Peyer's patch (tissue), 4 donors: Measurements from ENCODE around the gene DGKH. TPM values are rescaled to one million over a fixed set of nuclear protein-coding genes. Genes with fewer than 3 reads are reported as not detected.

Experiments used
- DNase-seq, 3 donors: peaks; one replicate each; pipeline ENCODE4 v3.0.0-alpha.2; 2017 to 2019
- H3K27ac ChIP-seq, 4 donors: fragments of 200-600 bp; sonication (generic); one replicate each; pipeline ENCODE4 v1.5.1; 2016 to 2019
- H3K27me3 ChIP-seq, 2 donors: fragments of 200-600 bp; sonication (generic); one replicate each; pipeline ENCODE4 v1.5.1; 2019
- H3K36me3 ChIP-seq, 3 donors: fragments of 200-600 bp; sonication (generic); one replicate each; pipeline ENCODE4 v1.5.1; 2016 to 2019
- H3K4me1 ChIP-seq, 4 donors: fragments of 200-600 bp; sonication (generic); one replicate each; pipeline ENCODE4 v1.5.1; 2016 to 2019
- H3K4me3 ChIP-seq, 4 donors: fragments of 200-600 bp; sonication (generic); 1 replicate in 3 of 4; 2 replicates in 1 of 4; pipeline ENCODE4 v1.5.1; 2016 to 2019; ENCODE audit warnings: mild to moderate bottlenecking in 1 of 4
- H3K9me3 ChIP-seq, 4 donors: fragments of 200-600 bp; sonication (generic); one replicate each; pipeline ENCODE4 v1.5.1; 2016 to 2019; ENCODE audit warnings: mild to moderate bottlenecking in 1 of 4
- POLR2A ChIP-seq, 2 donors: fragments of 450-650 bp; IDR thresholded peaks; one replicate each; pipeline ENCODE4 v1.5.1; 2017; ENCODE audit warnings: antibody characterized with exemption in 2 of 2, mild to moderate bottlenecking in 2 of 2, moderate library complexity in 2 of 2
- total RNA-seq, 4 donors: library from RNA; depleted of rRNA; stranded (reverse); fragments of >200 nt; gene quantifications; one replicate each; pipeline ENCODE4 v1.1.0, GENCODE V29; 2016
- TF ChIP-seq, protein P1 (sequence below), 6 experiments: fragments of 450-650 bp in 4 of 6; fragments of 200-600 bp in 2 of 6; sonication (generic) in 1 of 6; IDR thresholded peaks; one replicate each; pipeline ENCODE4 v1.5.1; 2017 to 2019; ENCODE audit warnings: antibody characterized with exemption in 6 of 6, mild to moderate bottlenecking in 3 of 6, moderate library complexity in 1 of 6

Gene DGKH
- total RNA-seq, 4 donors from 2014 or later: 9.5 to 30.5 (median 18.8) TPM

GRCh38 chr13:42057918-42058530, 9.6 kb downstream of the DGKH start:
- H3K27me3 ChIP-seq: no peaks in the 10 kb centered on the region
- H3K4me1 ChIP-seq: no peaks in the 10 kb centered on the region
- no peaks in the 10 kb centered on the region for H3K36me3 ChIP-seq
- no peak for DNase-seq
- H3K4me3 ChIP-seq: no peak overlapping the region
- no peaks in the 10 kb centered on the region for H3K9me3 ChIP-seq
- H3K27ac ChIP-seq: no peak overlapping the region
- TF ChIP-seq POLR2A (IDR thresholded peaks at IDR 0.05): no peak
- TF ChIP-seq, protein P1, sequence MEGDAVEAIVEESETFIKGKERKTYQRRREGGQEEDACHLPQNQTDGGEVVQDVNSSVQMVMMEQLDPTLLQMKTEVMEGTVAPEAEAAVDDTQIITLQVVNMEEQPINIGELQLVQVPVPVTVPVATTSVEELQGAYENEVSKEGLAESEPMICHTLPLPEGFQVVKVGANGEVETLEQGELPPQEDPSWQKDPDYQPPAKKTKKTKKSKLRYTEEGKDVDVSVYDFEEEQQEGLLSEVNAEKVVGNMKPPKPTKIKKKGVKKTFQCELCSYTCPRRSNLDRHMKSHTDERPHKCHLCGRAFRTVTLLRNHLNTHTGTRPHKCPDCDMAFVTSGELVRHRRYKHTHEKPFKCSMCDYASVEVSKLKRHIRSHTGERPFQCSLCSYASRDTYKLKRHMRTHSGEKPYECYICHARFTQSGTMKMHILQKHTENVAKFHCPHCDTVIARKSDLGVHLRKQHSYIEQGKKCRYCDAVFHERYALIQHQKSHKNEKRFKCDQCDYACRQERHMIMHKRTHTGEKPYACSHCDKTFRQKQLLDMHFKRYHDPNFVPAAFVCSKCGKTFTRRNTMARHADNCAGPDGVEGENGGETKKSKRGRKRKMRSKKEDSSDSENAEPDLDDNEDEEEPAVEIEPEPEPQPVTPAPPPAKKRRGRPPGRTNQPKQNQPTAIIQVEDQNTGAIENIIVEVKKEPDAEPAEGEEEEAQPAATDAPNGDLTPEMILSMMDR (IDR thresholded peaks at IDR 0.05): no peak

DNA sequence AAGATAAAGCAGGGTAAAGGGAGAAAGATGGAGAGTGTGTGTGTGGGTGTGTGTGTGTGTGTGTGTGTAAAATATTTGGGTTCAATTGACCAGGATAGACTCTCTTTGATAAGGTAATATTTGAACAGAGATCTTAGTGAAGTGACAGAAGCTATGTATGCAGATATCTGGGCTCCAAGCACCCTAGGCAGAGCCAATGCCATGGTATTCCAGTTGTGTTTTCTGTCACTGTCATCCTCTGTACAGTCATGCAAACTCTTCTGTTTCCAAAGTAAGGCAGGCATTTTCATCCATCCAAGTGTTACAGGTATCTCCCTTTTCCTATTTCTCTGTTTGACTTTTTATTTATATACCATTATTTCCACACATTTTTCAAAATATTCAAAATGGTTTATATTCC, 13.5 kb downstream of the DGKH start:
- H3K4me1 ChIP-seq: no peaks in the 10 kb centered on the region

DNA sequence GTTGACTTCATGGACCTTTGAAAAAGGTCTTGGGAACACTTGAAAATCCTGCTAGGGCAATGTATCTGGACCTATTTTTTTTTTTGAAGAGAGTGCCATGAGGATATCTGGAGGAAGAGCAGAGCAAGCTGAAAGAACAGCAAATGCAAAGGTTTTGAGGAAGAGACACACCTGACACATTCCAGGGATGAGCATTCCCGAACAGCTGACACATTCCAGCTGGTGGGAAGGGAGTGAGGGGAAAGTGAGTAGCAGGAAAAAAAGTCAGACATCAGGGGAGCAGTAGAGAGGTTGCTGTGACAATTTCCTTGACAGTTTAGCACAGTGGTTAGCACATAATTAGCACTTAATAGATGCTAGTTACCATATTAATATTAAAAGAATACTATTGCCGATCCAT, 14.7 kb downstream of the DGKH start:
- no peaks in the 10 kb centered on the region for H3K9me3 ChIP-seq
- no peaks in the 10 kb centered on the region for H3K36me3 ChIP-seq
- H3K4me1 ChIP-seq: no peaks in the 10 kb centered on the region
- H3K27me3 ChIP-seq: no peaks in the 10 kb centered on the region
- H3K27ac ChIP-seq: no peak overlapping the region
- TF ChIP-seq, protein P1 (IDR thresholded peaks at IDR 0.05): no peak
- no peak for TF ChIP-seq POLR2A (IDR thresholded peaks at IDR 0.05)
- no peak overlapping the region for H3K4me3 ChIP-seq
- no peak for DNase-seq

More for the DNA sequence above, 13.5 kb downstream of the DGKH start:
- DNase-seq: no peak
- no peaks in the 10 kb centered on the region for H3K36me3 ChIP-seq
- no peaks in the 10 kb centered on the region for H3K9me3 ChIP-seq
- H3K4me3 ChIP-seq: no peak overlapping the region
- TF ChIP-seq, protein P1 (IDR thresholded peaks at IDR 0.05): no peak
- TF ChIP-seq POLR2A (IDR thresholded peaks at IDR 0.05): no peak
- no peak overlapping the region for H3K27ac ChIP-seq
- H3K27me3 ChIP-seq: no peaks in the 10 kb centered on the region

DNA sequence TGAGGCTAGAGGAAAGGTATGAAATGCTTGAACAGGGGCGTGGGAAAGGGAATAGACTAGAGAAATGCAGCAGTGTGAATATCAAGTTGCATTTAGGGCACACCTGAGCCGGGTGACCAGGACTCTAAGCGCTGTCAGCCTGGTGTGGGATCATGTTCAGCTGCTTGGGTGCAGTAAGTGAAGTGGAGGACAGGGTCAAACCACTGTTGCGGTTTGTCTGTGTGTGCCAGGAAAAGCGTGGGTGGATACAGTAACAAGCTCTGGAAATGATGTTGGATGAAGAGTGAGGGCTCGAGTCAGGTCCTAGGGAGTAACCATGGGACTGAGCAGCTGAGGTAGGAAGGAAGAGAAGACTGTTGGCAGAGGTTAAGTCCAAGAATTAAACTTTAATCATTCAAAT, 15.8 kb downstream of the DGKH start:
- no peak for DNase-seq
- Histone ChIP-seq H3K27ac (no peak overlapping the region), H3K27me3 (no peaks in the 10 kb centered on the region), H3K4me1 (no peaks in the 10 kb centered on the region), H3K9me3 (no peaks in the 10 kb centered on the region), H3K36me3 (no peaks in the 10 kb centered on the region), H3K4me3 (no peak overlapping the region)
- TF ChIP-seq, protein P1 (IDR thresholded peaks at IDR 0.05): no peak
- TF ChIP-seq POLR2A (IDR thresholded peaks at IDR 0.05): no peak

DNA sequence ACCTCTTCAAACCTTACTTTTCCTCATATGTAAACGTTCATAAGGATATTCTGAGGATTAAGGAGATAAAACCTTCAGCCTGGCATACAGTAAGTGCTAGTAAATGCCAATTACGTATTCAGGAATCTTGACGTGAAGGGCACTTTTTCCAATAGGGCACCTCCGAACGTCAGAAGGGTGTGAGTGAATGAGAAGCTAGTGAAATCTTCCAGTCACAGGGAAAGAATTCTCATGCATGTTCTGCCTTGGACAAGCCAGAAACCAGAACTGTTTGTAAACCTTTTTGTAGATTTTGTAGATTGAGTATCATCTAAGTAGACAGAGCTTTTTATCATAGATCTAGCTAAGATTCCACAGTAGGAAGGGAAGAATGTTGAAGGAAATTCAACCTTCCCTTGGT, 16.5 kb downstream of the DGKH start:
- TF ChIP-seq, protein P1 (IDR thresholded peaks at IDR 0.05): no peak
- TF ChIP-seq POLR2A (IDR thresholded peaks at IDR 0.05): no peak
- Histone ChIP-seq H3K4me1 (no peaks in the 10 kb centered on the region), H3K27me3 (no peaks in the 10 kb centered on the region), H3K36me3 (no peaks in the 10 kb centered on the region), H3K27ac (no peak overlapping the region), H3K4me3 (no peak overlapping the region), H3K9me3 (no peaks in the 10 kb centered on the region)
- no peak for DNase-seq

DNA sequence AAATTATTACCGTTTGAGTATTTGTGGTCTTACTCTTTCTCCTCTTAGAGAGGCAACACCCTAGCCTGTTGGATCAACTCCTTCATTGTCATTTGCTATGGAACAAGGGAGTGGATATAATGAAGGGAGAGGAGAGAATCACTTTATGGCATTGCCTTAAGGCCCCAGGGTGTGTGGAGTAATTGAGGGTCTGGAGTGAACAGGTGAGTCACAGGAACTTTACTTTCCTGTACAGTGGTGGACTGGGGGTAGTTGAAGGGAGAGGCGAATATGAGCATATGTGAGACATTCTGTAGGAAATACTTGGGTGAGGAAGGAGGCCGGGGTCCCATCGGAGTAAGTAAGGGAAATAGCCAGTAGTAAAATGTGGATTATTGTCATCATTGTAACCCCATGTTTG, 17.0 kb downstream of the DGKH start:
- no peak for DNase-seq
- Histone ChIP-seq H3K9me3 (no peaks in the 10 kb centered on the region), H3K36me3 (no peaks in the 10 kb centered on the region), H3K4me3 (no peak overlapping the region), H3K27me3 (no peaks in the 10 kb centered on the region), H3K4me1 (no peaks in the 10 kb centered on the region), H3K27ac (no peak overlapping the region)
- TF ChIP-seq, protein P1 (IDR thresholded peaks at IDR 0.05): no peak
- TF ChIP-seq POLR2A (IDR thresholded peaks at IDR 0.05): no peak
